NCI-H1930 (cell line): ENCODE results near the gene TRPM2.

Source experiments
- DNase-seq, 2 experiments: peaks; one replicate each; lab custom pipeline; 2025; lab: John Stamatoyannopoulos, UW

Gene TRPM2

DNA sequence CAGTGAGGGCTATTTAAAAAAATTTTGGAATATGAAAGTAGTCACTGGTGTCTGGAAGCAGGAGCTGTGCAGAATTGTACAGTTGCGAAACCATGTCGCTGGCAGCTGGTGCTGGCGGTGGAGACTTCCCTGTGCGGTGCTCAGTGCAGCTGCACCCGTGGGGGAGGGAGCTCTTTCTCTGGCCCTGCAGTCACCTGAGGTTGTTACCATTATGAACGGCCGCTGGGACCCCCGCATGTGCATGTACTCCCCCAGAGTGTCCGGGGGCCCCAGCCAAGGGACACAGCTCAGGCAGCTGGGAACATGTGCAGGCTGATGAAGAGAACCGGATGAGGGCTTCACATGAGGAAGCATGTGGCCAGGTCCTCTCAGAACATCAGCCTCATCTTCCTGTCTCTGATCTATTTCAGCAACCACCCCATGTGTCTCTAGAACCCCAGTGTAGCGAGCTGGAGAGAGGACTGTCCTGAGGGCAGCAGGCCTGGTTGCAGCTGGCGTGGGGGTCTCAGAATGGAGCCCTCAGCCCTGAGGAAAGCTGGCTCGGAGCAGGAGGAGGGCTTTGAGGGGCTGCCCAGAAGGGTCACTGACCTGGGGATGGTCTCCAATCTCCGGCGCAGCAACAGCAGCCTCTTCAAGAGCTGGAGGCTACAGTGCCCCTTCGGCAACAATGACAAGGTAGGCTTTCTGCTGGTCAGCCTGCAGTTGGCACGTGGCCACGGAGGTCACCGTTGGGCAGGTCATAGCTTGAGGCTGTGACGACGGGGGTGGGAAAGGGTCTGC, at the start of gene TRPM2:
TSS of gene TRPM2 (plus strand) at position 431 of the 780 bp plus-strand sequence. CDS start at position 511, 80 bp downstream.
- DNase-seq, result no peak

DNA sequence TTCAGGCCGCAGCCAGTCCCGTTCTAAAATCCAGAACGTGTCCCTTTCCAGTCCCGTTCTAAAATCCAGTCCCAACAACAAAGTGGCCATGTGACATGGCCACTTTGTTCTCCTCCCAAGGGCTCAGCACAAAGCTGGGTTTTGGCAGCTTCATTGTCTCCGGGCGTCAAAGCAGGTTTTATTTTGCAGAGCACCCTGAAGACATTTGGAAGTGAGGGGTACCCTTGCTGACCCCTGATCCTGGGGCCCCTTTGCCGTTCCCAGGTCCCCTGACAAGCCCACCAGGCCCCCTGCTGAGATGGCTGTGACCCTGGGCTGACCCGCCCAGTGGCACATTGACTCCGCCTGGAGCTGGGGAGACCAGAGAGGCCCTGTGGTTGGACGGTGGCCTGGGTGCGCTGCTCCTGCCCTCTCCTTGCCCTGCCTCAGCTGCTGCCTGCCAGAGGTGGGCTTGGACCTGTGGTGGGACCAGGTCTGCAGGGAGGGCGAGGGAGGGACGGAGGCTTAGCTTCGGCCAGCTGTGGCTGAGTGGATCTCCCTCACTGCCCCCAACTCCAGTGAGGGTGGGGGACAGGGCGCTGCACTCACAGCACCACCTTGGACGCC, 49.3 kb upstream of the TRPM2 start:
- no peak for DNase-seq

DNA sequence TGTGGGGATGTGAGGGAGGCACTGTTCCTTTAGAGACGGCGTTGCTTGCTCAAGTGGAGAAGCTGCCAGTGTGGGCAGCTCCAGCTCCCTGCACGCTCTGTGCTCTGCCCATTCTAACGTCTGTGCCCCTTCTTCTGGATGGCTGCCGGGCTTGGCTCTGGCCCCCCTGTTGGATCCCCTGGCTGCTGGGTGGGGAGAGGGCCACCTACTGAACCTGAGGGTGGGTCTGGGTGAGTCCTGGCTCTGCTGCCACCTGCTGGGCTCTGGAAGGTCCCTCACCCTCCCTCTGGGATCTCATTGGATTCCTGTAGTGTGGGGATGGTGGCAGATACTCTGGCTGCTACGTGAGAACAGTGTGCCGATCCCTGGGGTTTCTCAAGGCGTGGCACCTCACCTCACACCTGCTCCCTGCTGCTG, 48.5 kb upstream of the TRPM2 start:
- peak; percentile 18 to 44 for DNase-seq

DNA sequence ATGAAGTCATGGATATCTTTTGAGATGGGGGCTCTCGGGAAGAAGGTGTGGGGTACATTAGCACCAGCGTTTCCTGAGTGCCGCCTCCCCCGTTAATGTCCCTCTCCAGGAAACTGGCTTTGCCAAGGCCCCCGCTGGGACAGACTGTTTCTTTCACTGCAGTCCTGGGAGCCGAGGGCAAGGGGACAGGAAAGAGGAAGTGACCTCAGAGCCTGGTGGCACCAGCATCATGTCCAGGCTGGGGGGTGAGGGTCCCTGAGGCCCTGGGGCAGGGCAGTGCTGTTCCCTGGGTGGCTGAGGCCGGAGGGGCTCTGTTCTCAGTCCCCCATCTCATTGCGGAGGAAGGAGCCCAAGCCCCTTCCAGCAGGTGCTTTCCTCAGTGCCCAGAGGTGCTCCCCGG, 47.7 kb upstream of the TRPM2 start:
- DNase-seq, result no peak

DNA sequence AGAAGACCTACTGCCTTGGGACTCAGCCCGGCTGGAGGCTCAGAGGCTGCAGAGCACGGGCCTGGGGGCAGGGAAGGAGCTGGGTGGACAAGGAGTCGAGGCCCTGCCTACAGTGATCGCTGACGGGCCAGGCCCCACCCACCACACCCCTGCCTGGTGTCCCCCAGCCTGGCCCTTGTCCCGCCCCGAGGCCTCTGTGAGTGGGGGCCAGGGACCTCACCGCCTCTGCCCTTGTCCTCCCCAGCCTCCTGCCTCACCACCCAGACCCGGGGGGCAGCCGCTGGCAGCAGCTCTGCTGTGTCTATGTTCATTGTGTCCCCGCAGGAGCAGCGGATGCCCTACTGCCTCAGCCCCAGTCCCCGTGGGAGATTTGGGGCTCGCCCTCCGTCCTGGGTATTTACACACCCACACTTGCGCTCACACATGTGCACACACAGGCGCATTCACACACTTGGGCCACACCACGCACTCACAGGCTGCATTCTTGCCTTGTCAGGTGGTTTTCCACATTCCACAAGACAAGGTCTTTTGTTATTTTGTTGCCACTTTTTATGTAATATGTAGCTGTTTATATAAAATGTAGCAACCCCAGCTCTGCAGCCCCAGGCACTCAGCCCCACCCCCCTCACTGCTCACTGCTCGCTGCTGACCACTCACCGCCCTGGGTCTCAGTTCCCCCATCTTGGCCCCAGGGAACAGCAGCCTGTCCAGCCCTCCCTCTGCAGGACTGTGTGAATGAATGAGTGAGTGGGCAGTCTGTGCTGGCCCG, 46.3 kb upstream of the TRPM2 start:
- DNase-seq, result no peak

DNA sequence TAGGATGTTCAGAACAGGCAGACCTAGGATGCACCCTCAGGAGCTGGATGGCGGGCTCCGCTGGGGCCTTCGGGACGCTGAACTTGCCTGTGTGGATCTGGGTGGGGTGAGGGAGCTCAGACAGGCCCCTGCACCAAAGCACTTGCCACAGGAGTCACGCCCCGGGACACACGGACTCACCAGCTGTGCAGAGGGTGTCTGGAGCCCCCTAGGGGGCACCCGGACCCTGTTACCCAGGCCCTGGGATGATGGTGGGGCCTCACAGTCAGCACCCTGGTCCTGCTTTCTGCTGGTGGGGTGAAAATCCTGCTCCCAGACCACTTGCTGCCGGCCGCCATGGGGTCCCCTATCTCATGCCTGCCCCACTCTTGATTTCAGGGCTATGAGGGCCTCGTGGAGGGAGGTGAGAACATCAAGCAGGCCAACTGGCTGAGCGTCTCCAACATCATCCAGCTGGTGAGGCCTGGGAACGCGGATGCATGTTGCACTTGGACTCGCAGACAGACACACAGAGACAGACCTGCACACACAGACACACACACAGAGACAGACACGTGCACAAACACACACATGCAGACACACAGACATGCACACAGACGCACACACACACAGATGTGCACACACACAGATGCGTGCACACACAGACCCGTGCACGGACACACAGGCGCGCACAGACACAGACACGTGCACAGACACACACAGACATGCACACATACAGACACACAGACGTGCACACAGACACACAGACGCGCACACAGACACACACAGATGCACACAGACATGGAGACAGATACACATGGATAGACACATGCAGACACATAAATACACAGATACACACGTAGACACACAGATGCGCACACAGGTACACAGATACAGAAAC, 42.6 kb upstream of the TRPM2 start:
- DNase-seq, result no peak

DNA sequence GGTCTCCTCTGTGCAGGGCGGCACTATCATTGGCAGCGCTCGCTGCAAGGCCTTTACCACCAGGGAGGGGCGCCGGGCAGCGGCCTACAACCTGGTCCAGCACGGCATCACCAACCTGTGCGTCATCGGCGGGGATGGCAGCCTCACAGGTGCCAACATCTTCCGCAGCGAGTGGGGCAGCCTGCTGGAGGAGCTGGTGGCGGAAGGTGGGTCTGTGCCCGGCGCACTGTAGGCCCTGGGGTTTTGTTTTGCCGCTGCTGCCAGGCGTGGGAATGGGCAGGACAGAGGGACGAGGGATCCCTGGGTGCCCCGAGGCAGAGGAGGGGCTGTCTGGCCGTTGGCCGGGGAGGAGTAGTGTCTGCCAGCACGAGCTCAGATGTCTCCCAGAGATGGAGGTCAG, 41.3 kb upstream of the TRPM2 start:
- DNase-seq, result no peak

DNA sequence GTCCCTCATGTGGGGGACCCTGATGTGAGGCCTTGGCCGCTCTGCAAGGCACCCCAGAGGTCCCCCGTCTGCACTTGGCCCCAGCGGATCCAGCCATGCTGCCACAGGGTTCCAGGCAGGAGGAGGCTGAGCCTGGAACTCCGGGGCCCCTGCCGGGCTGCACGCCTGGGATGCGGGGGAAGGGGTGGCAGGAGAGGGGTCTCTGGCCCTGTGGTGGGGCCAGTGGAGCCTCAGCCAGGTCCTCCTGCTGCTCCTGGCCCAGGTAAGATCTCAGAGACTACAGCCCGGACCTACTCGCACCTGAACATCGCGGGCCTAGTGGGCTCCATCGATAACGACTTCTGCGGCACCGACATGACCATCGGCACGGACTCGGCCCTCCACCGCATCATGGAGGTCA, 40.7 kb upstream of the TRPM2 start:
- DNase-seq, result no peak

DNA sequence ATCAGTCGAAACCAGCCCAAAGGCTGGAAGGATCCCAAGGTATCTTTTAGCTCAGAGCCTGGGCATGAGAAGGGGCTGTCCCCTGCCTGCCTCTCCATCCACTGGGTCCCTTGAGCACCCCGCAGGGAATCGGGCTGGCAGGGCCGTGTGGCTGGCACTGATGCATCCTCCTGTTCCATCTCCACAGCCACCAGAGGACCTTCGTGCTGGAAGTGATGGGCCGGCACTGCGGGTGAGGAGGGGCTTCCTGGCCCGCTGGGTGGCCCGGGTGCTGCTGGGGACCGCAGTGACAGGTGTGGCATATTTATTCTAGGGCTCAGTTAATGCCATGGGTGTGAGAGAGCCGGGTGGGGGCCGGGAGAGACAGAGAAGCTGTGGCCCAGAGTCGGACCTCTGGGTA, 40.0 kb upstream of the TRPM2 start:
- no peak for DNase-seq

DNA sequence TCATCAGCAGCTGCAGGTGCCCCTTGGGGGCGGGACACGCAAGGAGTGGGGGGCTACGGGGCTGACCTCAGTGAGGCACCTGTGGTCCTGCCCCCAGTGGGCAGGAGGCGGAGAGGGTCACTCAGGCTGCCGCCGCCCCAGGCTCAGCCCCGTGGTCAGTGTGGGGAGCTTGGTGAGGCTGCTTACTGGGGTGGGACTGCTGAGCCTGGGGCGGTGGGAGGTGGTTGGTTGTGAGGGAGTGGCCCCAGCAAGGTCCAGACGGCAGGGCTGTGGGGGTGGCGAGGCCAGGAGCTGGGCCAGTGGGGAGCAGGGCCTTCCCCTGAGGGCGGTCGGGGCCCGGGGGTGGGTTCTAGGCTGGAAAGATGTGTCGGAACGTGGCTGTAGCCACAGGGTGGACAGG, 39.3 kb upstream of the TRPM2 start:
- no peak for DNase-seq

DNA sequence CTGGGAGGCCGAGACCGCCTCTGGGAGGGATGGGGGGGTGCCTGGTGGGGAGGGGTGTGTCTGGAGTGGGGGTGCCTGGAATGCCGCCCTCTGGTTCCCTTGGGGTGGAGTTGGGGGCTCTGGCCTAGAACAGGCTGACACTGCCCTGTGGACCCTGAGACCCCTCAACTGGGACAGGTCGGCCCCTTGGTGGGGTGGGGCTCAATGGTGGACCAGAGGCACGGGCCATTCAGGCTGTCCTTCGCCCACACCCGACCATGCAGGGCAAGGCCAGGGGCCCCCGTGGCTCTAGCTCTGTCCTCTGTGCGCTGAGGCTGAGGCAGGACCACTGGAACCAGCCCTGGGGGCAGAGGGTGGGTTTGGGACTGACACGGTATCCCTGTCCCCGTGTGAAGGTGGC, 38.9 kb upstream of the TRPM2 start:
- no peak for DNase-seq

DNA sequence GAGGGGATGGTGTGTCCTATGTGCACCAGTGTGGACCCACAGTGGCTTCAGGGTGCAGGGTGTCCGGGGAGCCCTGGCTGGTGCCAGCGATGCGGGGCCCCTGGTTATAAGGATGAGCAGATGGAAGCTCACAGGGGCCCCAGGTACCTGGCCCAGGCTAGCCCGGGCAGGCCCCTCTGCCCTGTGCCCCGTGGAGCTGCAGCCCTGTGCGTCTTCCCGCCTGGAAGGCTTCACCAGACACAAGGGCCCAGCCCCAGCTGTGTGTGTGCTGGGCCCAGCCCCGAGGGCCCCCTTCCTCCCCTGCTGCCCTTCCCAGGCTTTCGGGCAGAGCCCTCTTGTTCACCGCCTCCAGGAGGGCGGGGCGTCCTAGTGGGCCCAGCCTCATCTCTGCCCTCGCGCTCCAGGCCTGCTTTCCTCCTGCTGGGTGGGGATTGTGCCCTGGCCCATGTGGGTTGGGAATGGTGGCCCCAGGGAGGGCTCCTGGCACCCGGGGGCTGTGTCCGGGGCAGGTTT, 37.7 kb upstream of the TRPM2 start:
- no peak for DNase-seq

DNA sequence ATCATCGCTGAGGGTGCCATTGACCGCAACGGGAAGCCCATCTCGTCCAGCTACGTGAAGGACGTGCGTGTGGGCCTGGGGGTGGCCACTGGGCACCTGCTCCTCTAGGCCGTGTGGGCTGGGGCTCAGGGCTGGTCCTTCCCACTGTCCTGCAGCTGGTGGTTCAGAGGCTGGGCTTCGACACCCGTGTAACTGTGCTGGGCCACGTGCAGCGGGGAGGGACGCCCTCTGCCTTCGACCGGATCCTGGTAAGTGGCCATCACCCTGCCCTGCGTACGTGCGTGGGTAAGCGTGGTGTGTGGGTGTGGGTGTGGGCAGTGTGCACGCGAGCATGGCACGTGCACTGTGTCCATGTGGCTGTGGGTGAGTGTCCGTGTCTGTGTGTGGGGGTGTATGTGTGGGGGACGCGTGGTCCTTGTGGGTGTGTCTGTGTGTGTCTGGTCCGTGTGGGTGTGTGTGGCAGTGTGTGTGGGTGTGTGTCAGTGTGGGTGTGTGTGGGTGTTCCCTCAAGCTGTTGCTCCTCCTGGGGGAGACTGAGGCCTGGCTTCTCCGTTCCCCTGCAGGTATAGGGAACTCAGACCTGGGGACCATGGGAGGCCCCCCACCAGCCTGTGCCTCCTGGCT, 37.0 kb upstream of the TRPM2 start:
- no peak for DNase-seq

DNA sequence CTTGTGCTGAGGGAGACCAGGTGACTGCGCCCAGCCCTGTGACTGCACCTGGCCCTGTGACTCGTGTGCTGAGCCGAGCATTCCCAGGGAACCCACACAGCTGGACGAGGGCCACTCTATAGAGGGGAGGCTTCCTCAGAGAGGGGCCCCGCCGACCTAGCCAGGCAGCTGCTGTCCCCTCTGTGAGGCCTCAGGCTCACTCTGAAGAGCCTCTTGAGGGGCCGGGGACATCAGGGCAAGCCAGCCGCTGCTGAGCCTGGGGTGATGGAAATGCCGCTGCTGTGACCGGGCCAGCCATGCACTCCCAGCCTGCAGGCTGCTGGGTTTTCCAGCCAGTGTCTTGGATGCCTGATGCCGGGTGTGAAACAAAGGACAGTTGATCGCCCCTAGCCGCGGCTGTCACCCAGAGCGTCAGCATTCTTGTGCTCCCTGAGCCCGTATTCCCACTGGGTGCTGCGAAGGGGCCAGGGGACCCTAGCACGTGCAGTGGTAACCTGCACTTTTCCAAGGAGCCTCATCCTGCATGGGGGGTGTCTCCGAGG, 36.1 kb upstream of the TRPM2 start:
- DNase-seq, result no peak

DNA sequence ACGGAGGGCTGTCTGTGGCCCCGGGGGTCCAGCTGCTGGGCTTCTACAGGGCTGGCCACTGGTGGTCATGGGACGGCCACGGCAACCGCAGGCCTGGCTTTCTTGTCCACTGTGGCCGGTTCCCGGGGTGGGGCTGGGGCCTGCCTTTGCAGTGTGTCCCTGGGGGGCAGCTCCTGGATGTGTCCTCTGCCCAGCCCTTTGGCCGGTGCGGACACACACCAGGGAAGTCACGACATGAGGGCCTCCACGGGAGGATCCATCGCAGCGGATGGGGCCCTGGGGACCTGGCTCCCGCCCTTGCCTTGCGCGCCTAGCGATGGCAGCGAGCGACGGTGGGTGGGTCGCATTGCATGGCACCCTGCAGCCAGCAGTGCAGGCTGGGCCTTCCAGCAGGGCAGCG, 35.5 kb upstream of the TRPM2 start:
- DNase-seq, result no peak

DNA sequence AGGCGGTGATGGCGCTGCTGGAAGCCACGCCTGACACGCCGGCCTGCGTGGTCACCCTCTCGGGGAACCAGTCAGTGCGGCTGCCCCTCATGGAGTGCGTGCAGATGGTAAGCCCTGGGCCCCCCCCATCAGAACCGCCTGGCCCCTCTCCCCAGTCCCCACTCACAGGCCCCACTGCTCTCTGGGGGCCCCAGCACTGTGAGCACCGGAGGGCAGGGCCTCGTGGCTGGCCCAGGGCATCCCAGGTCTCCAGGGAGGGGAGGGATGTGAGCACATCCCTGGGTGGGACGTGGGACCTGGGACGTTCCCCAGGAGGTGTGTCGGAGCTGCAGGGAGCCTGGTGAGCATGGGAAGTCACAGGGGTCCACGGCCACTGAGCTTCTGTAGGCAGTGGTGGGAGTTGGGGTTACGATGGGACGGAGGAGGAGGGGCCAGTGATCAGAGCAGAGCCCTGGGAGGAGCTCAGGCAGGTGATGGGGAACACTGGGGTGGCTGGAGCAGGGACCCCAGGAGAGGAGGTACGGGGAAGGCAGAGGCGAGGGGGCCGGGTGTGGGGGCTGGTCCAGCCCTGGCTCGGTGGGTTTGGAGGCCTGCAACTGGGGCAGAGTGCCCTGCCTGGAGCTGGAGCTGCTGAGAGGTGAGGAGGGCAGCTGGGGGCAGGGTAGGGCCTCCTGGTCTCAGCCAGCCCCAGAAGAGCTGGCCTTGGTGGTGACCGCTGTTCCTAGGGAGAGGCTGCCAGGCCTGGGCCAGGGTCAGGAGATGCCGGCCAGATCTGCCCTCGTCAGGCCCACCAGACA, 34.7 kb upstream of the TRPM2 start:
- no peak for DNase-seq

DNA sequence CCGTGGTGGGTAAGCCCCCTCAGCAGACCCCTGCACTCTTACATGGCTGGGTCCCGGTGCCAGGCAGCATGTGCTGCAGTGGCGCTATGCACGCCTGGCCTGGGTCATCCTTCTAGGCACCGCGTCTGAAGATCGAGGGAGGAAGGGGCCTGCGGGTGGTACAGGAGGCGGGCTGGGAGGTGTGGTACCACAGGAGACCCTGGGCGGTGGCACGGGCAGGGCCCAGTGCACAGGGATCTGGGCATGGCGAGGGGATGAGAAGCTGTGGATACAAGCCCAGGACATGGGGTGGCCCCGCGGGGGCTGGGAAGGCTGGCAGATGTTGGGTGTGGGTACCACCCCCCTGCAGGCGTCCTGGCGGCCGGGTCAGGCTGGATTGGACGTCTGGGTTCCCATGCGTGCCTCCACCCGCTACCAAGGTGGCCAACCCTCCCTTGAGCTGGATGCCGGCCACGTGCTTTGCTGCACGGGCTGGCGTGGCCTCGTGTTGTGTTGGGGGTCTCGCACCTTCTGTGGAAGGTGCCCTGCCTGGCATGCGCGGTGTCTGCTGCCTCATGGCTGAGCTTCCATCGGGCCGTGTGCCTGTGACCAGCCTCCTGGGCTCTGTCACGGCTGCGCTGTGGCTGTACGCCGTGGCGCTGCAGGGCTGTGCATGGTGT, 33.9 kb upstream of the TRPM2 start:
- no peak for DNase-seq

DNA sequence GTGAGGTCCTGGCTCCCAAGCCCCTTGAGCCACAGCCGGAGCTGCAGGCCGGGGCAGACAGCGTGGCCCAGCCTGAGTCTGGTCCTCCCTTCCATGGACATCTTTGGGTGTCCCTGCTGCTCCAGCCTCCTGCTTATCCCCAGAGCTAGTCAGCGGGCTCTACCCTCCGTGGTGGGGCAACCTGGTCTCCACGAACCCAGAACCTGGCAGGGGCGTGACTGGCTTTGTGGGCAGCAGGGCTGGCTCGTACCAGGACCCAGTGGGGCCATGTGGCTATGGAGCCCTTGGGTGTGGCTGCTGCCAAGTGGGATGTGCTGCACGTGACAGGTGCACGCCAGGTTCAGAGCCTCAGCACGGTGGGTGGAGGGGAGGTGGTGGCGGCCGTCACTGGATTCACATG, 32.6 kb upstream of the TRPM2 start:
- DNase-seq, result no peak

DNA sequence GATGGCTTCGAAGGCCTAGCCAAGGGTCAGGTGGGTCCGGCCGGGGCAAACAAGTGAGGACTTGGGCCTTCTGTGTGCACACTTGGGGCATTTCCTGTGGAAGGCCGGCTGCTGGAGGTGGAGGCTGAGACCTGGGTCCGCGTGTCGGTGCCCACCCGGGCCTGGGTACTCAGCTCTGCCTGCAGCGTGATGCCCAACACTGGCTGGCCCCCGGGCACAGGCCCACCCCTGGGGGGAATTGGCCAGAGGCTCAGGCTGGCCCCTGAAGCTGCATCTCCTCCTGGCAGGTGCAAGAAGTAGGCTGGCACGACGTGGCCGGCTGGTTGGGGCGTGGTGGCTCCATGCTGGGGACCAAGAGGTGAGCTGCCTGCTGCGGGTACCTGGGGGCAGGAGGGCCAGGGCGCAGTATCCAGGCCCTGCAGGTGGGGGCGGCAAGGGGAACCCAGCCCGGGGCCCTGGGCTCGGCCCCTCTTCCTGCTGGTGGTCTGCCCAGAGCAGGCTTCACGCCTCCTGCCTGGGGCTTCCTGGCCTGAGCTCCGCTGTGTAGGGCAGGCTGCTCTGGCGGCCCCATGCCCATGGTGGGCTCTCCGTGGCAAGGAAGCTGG, 31.5 kb upstream of the TRPM2 start:
- no peak for DNase-seq
